GM12878 (cell line): ENCODE data around the gene MAPK1IP1L. TPM values are rescaled to one million over a fixed set of nuclear protein-coding genes. Genes with fewer than 3 reads are reported as not detected.

ENCODE experiments used
- ATAC-seq: fragments of 200-7000 bp; cut with Tn5 transposase; 3 replicates; pipeline ENCODE4 v1.9.1; 2020; ENCODE audit warnings: mild to moderate bottlenecking, moderate library complexity
- BruUV-seq: library from RNA; stranded (reverse); fragments of 400-500 nt; replicated peaks from 2 replicates; lab custom pipeline; 2021; lab: Mats Ljungman, UMichigan
- CTCF ChIA-PET: fragments of 300-600 bp; sonication (Branson Sonifier 250); formaldehyde crosslinking; extraction: SDS; loops from one replicate; lab custom pipeline; 2021; ENCODE audit warnings: inconsistent platforms; lab: Yijun Ruan, JAX
- POLR2A ChIA-PET: fragments of 350-600 bp; formaldehyde crosslinking; extraction: SDS; loops from one replicate; lab custom pipeline; 2021; ENCODE audit warnings: inconsistent platforms; lab: Charles Lee
- RAD21 ChIA-PET: fragments of 300-600 bp; sonication (Branson Sonifier 250); formaldehyde crosslinking; loops from one replicate; lab custom pipeline; 2023; ENCODE audit warnings: antibody characterized with exemption; ENCODE audit not compliant: unreplicated experiment; lab: Charles Lee
- SMC1A ChIA-PET: fragments of 300-600 bp; sonication (Branson Sonifier 250); formaldehyde crosslinking; loops from one replicate; lab custom pipeline; 2023; ENCODE audit not compliant: unreplicated experiment, uncharacterized antibody; lab: Charles Lee
- DNase-seq: peaks from one replicate; pipeline ENCODE4 v3.0.0-alpha.2; 2011; ENCODE audit warnings: low read depth, low spot score
- FAIRE-seq: peaks from 3 replicates; lab custom pipeline; 2011; peaks lifted over from hg19 to GRCh38; lab: Jason Lieb, UNC
- H2AFZ ChIP-seq: 2 replicates; pipeline ENCODE4 v1.6.0; 2011; ENCODE audit warnings: low read depth, low read length, control low read depth; ENCODE audit not compliant: control insufficient read depth
- H3K27ac ChIP-seq: 2 replicates; pipeline ENCODE4 v1.5.1; 2011; ENCODE audit warnings: control low read depth; ENCODE audit not compliant: control insufficient read depth, insufficient read depth
- H3K27me3 ChIP-seq, 2 experiments: replicated peaks in 1 of 2; 2 replicates each; pipeline versions ENCODE4 v1.6.0 to v1.6.1; 2011; ENCODE audit warnings: low read length in 1 of 2; ENCODE audit not compliant: control insufficient read depth in 2 of 2, insufficient read depth in 2 of 2
- H3K36me3 ChIP-seq, 2 experiments: 2 replicates each; pipeline ENCODE4 v1.5.1; 2011; ENCODE audit warnings: low read length in 1 of 2; ENCODE audit not compliant: control insufficient read depth in 2 of 2, insufficient read depth in 2 of 2
- H3K4me1 ChIP-seq: 2 replicates; pipeline ENCODE4 v1.6.1; 2011; ENCODE audit warnings: mild to moderate bottlenecking, low read length, moderate library complexity, mixed read lengths; ENCODE audit not compliant: control insufficient read depth, insufficient read depth
- H3K4me2 ChIP-seq: 2 replicates; pipeline ENCODE4 v1.6.0; 2011; ENCODE audit warnings: control low read depth; ENCODE audit not compliant: control insufficient read depth, insufficient read depth
- H3K4me3 ChIP-seq: fragments of 200-600 bp; sonication (generic); 2 replicates; pipeline ENCODE4 v1.5.1; 2016
- H3K79me2 ChIP-seq: 2 replicates; pipeline ENCODE4 v1.6.0; 2011; ENCODE audit warnings: low read length; ENCODE audit not compliant: control insufficient read depth, insufficient read depth
- H3K9ac ChIP-seq: 2 replicates; pipeline ENCODE4 v1.8.0; 2011; ENCODE audit warnings: low read length, control low read depth, mixed read lengths; ENCODE audit not compliant: control insufficient read depth, insufficient read depth
- H3K9me3 ChIP-seq: replicated peaks from 3 replicates; pipeline ENCODE4 v1.5.1; 2011; ENCODE audit warnings: mild to moderate bottlenecking, low read length; ENCODE audit not compliant: control insufficient read depth, insufficient read depth
- H4K20me1 ChIP-seq: 2 replicates; pipeline ENCODE4 v1.6.0; 2011; ENCODE audit not compliant: control insufficient read depth, insufficient read depth
- ATF3 ChIP-seq: IDR thresholded peaks from 2 replicates; pipeline ENCODE4 v1.6.1; 2011; ENCODE audit warnings: low read depth, mild to moderate bottlenecking, low read length, moderate library complexity, borderline replicate concordance; ENCODE audit errors: extremely low read depth
- ATF7 ChIP-seq: fragments of 450-650 bp; IDR thresholded peaks from 2 replicates; pipeline ENCODE4 v1.6.1; 2016; ENCODE audit warnings: low read depth, mild to moderate bottlenecking
- E2F4 ChIP-seq: IDR thresholded peaks from 2 replicates; pipeline ENCODE4 v1.6.1; 2012; ENCODE audit warnings: low read depth, low read length, improper control_type of control experiment
- EED ChIP-seq: sonication (generic); IDR thresholded peaks from 2 replicates; pipeline ENCODE4 v1.6.1; 2016; ENCODE audit warnings: antibody characterized with exemption, low read depth
- FOS ChIP-seq: IDR thresholded peaks from 3 replicates; pipeline ENCODE4 v1.6.1; 2011; ENCODE audit warnings: borderline replicate concordance; ENCODE audit not compliant: insufficient read length; ENCODE audit errors: extremely low read depth
- FOXM1 ChIP-seq: IDR thresholded peaks from 2 replicates; pipeline ENCODE4 v1.6.1; 2012; ENCODE audit warnings: low read depth, mild to moderate bottlenecking, inconsistent platforms, low read length, moderate library complexity
- IKZF2 ChIP-seq, 2 experiments: fragments of 450-650 bp; IDR thresholded peaks; 2 replicates each; pipeline ENCODE4 v1.6.1; 2017; ENCODE audit warnings: mild to moderate bottlenecking in 2 of 2, moderate library complexity in 2 of 2
- JUNB ChIP-seq: IDR thresholded peaks from 2 replicates; pipeline ENCODE4 v1.6.1; 2016; ENCODE audit warnings: antibody characterized with exemption, mild to moderate bottlenecking
- MLLT1 ChIP-seq: fragments of 450-650 bp; IDR thresholded peaks from 2 replicates; pipeline ENCODE4 v1.6.1; 2016; ENCODE audit warnings: mild to moderate bottlenecking
- MTA2 ChIP-seq: fragments of 450-650 bp; IDR thresholded peaks from 2 replicates; pipeline ENCODE4 v1.6.1; 2016; ENCODE audit warnings: low read depth, mild to moderate bottlenecking, moderate library complexity
- NBN ChIP-seq: fragments of 450-650 bp; IDR thresholded peaks from 2 replicates; pipeline ENCODE4 v1.6.1; 2016
- NR2F1 ChIP-seq: fragments of 450-650 bp; conservative IDR thresholded peaks from 2 replicates; pipeline ENCODE4 v1.6.1; 2017; ENCODE audit warnings: mild to moderate bottlenecking
- RELA ChIP-seq: fragments of 450-650 bp; IDR thresholded peaks from 2 replicates; pipeline ENCODE4 v1.8.0; 2014; ENCODE audit warnings: borderline replicate concordance; ENCODE audit not compliant: partially characterized antibody
- SKIL ChIP-seq: fragments of 450-650 bp; IDR thresholded peaks from 2 replicates; pipeline ENCODE4 v1.6.1; 2017; ENCODE audit warnings: mild to moderate bottlenecking, low read depth, inconsistent platforms; ENCODE audit not compliant: poor library complexity, severe bottlenecking
- SMC3 ChIP-seq: IDR thresholded peaks from 2 replicates; pipeline ENCODE4 v1.6.1; 2011; ENCODE audit warnings: low read length, improper control_type of control experiment, borderline replicate concordance
- SP1 ChIP-seq: IDR thresholded peaks from one replicate; pipeline ENCODE4 v1.6.1; 2011; ENCODE audit warnings: low read depth, low read length
- TAF1 ChIP-seq: IDR thresholded peaks from 2 replicates; pipeline ENCODE4 v1.6.1; 2011; ENCODE audit warnings: mild to moderate bottlenecking, low read depth, low read length, borderline replicate concordance
- TCF3 ChIP-seq: IDR thresholded peaks from 2 replicates; pipeline ENCODE4 v1.6.1; 2012; ENCODE audit warnings: low read depth, mild to moderate bottlenecking, low read length, borderline replicate concordance; ENCODE audit not compliant: insufficient read depth
- USF1 ChIP-seq: IDR thresholded peaks from 2 replicates; pipeline ENCODE4 v1.6.1; 2011; ENCODE audit warnings: borderline replicate concordance, low read depth, mild to moderate bottlenecking, moderate library complexity, mixed read lengths, low read length; ENCODE audit not compliant: insufficient read depth; ENCODE audit errors: extremely low read length
- WGBS: methylation state at CpG from one replicate; pipeline ENCODE4 v1.1.6; 2016; ENCODE audit warnings: low lambda C conversion rate; ENCODE audit not compliant: insufficient replicate concordance, insufficient coverage; ENCODE audit errors: missing lambda C conversion rate; 5-methylcytosine and 5-hydroxymethylcytosine counted together
- in situ Hi-C: fragments of 300-500 bp; cut with MboI; formaldehyde crosslinking; loops from 9 replicates; pipeline ENCODE4 v1.14.3; 2018; ENCODE audit warnings: mixed read lengths
- intact Hi-C: fragments of 100-400 bp; cut with micrococcal nuclease; formaldehyde crosslinking; loops from one replicate; pipeline ENCODE4 v1.14.2; 2022; ENCODE audit not compliant: unreplicated experiment
- polyA plus RNA-seq, 11 experiments: library from polyadenylated mRNA; depleted of rRNA in 4 of 11; unstranded in 6 of 11; stranded (reverse) in 5 of 11; fragments of >200 nt; fragmentation: Nextera tagmentation in 4 of 11; fragmentation: Illumina TruSeq in 1 of 11; extraction: Ambion mirVana in 4 of 11; extraction: Trizol in 1 of 11; gene quantifications; 1 replicate in 1 of 11; 2 replicates in 10 of 11; pipeline versions ENCODE4 v1.2.1 to v1.2.3, GENCODE V29; 2011 to 2016; ENCODE audit warnings: inconsistent platforms in 2 of 11, missing spikeins in 2 of 11, low read depth in 1 of 11
- total RNA-seq, 4 experiments: library from RNA; depleted of rRNA in 3 of 4; stranded (reverse); fragments of >200 nt in 3 of 4; fragmentation: Illumina TruSeq in 1 of 4; extraction: Trizol in 1 of 4; gene quantifications; 2 replicates each; pipeline versions ENCODE4 v1.2.1 to v1.2.3, GENCODE V29; 2013 to 2021

Gene MAPK1IP1L
- total and polyA plus RNA-seq, 10 of the 15 experiments (the other 5 are each of a cell fraction or from before 2014, with no cell fraction given), result 44.6 to 117 (median 73.0) TPM

- DNase-seq (no peak), FAIRE-seq (no peak), ATAC-seq (no peak)
- no peaks in the 10 kb centered on the region for H3K36me3 ChIP-seq
- intact Hi-C loops, result loop anchor here (1.0 to 2.0 kb wide), 2 partner anchors 24 to 31 kb away; partner anchors contain the start of gene LGALS3
- peak overlapping the region; percentile 65 for H3K27ac ChIP-seq
- H3K4me3 ChIP-seq, result no peak overlapping the region
- H3K9me3 ChIP-seq, result no peaks in the 10 kb centered on the region
- no peaks in the 10 kb centered on the region for H4K20me1 ChIP-seq
- H2AFZ ChIP-seq, result no peak overlapping the region; the same call in 1 of the 2 replicates
- POLR2A ChIA-PET, result interaction anchor here (1.0 to 2.1 kb wide), 9 partner anchors 10 to 91 kb away, joined by 3 to 16 read pairs (median 4); partner anchors contain the start of gene MAPK1IP1L
- H3K9ac ChIP-seq, result no peak overlapping the region
- CTCF ChIA-PET, result interaction anchor here (0.7 to 3.3 kb wide), 10 partner anchors 8 to 196 kb away, joined by 3 to 21 read pairs (median 5); partner anchors contain the start of genes GCH1, LGALS3 and MAPK1IP1L
- H3K79me2 ChIP-seq, result no peaks in the 10 kb centered on the region
- SMC1A ChIA-PET, result interaction anchor here (0.9 to 3.6 kb wide), 17 partner anchors 9 to 93 kb away, joined by 3 to 26 read pairs (median 4); partner anchors contain the start of genes DLGAP5, LGALS3 and MAPK1IP1L
- RAD21 ChIA-PET, result interaction anchor here (0.7 to 2.9 kb wide), 8 partner anchors 9 to 62 kb away, joined by 3 to 30 read pairs (median 6); partner anchors contain the start of gene MAPK1IP1L
- no peaks in the 10 kb centered on the region for H3K27me3 ChIP-seq
- in situ Hi-C loops, result no loop called here
- 0% methylated on average over 1 of the region's 1 CpG for WGBS
- no TSS peak for BruUV-seq
- peaks cover 51% of the 10 kb centered on the region for H3K4me1 ChIP-seq
- peak overlapping the region; percentile 28 for H3K4me2 ChIP-seq
- TF ChIP-seq TCF3 (0 out of 2 replicates have a peak, but pooled peaks have one; percentile 13), USF1 (no peak), NR2F1 (no peak), SKIL (peak; percentile 6), TAF1 (no peak), EED (peak; percentile 4; the same call in 1 of the 2 replicates), FOS (no peak), E2F4 (no peak), ATF7 (0 out of 2 replicates have a peak, but pooled peaks have one; percentile 32), IKZF2 (IDR thresholded peaks at IDR 0.05) (peak; percentile 11 to 36; a peak in 2 of 4 replicates), MTA2 (peak; percentile 30; the same call in 1 of the 2 replicates), FOXM1 (no peak), NBN (peak; percentile 94), ATF3 (no peak), RELA (no peak), JUNB (no peak), MLLT1 (peak; percentile 75), SP1 (peak; percentile 18), SMC3 (no peak)
These were observed 47.1 kb downstream of the MAPK1IP1L start for GRCh38 chr14:55098561-55098898.
